Vagina (tissue), 2 donors: ENCODE results near the gene PTPRM. TPM values are rescaled to one million over a fixed set of nuclear protein-coding genes. Genes with fewer than 3 reads are reported as not detected.
A peak's percentile ranks its signal among the peaks of the same experiment; 100 is the strongest.

Source experiments
- DNase-seq, 2 donors: peaks; one replicate each; pipeline ENCODE4 v3.0.0-alpha.2; 2017; ENCODE audit errors: extremely low spot score in 2 of 2
- H3K27ac ChIP-seq: fragments of 200-600 bp; sonication (generic); one replicate; pipeline ENCODE4 v1.5.1; 2019
- H3K27me3 ChIP-seq: fragments of 200-600 bp; sonication (generic); one replicate; pipeline ENCODE4 v1.5.1; 2019
- H3K36me3 ChIP-seq, 2 donors: fragments of 200-600 bp; sonication (generic); one replicate each; pipeline ENCODE4 v1.5.1; 2017 to 2019
- H3K4me1 ChIP-seq: fragments of 200-600 bp; sonication (generic); one replicate; pipeline ENCODE4 v1.5.1; 2019
- H3K4me3 ChIP-seq, 2 donors: fragments of 200-600 bp; sonication (generic); 1 replicate in 1 of 2; 2 replicates in 1 of 2; pipeline ENCODE4 v1.5.1; 2016 to 2019
- H3K9me3 ChIP-seq: fragments of 200-600 bp; sonication (generic); one replicate; pipeline ENCODE4 v1.5.1; 2019
- CTCF ChIP-seq, 3 experiments: fragments of 450-650 bp in 2 of 3; fragments of 200-600 bp in 1 of 3; sonication (generic) in 1 of 3; IDR thresholded peaks; one replicate each; pipeline ENCODE4 v1.5.1; 2017 to 2019; ENCODE audit warnings: antibody characterized with exemption in 3 of 3, mild to moderate bottlenecking in 2 of 3, moderate library complexity in 2 of 3
- POLR2A ChIP-seq, 2 donors: fragments of 450-650 bp; IDR thresholded peaks; one replicate each; pipeline ENCODE4 v1.6.1; 2017; ENCODE audit warnings: antibody characterized with exemption in 2 of 2, mild to moderate bottlenecking in 2 of 2, moderate library complexity in 2 of 2
- POLR2AphosphoS5 ChIP-seq, 2 donors: sonication (generic); formaldehyde crosslinking; IDR thresholded peaks; one replicate each; pipeline ENCODE4 v1.9.0; 2017; ENCODE audit warnings: antibody characterized with exemption in 2 of 2, mild to moderate bottlenecking in 2 of 2, low read depth in 1 of 2; ENCODE audit not compliant: insufficient read depth in 1 of 2
- intact Hi-C: fragments of 100-400 bp; cut with DNase I; formaldehyde crosslinking; loops from one replicate; pipeline ENCODE4 v1.15.1; 2023
- total RNA-seq: library from RNA; depleted of rRNA; stranded (reverse); fragments of >200 nt; gene quantifications from one replicate; pipeline ENCODE4 v1.2.3, GENCODE V29; 2016

Gene PTPRM
- total RNA-seq, 1 donor from 2014 or later, result 60.2 TPM

- H3K27me3 ChIP-seq, result no peaks in the 10 kb centered on the region
- no peaks in the 10 kb centered on the region for H3K36me3 ChIP-seq
- DNase-seq, result no peak
- H3K27ac ChIP-seq, result no peak overlapping the region
- H3K4me3 ChIP-seq, result no peak overlapping the region
- H3K9me3 ChIP-seq, result no peaks in the 10 kb centered on the region
- TF ChIP-seq CTCF (IDR thresholded peaks at IDR 0.05) (no peak), POLR2AphosphoS5 (IDR thresholded peaks at IDR 0.05; ENCODE audit: insufficient read depth in 1 of 2, low read depth in 1 of 2) (no peak), POLR2A (IDR thresholded peaks at IDR 0.05) (no peak)
- peaks cover 10% of the 10 kb centered on the region for H3K4me1 ChIP-seq
- intact Hi-C loops, result no loop called here
These were observed 373.9 kb downstream of the PTPRM start for GRCh38 chr18:7940971-7941370.

GRCh38 chr18:7941533-7941932, 374.4 kb downstream of the PTPRM start:
- H3K27me3 ChIP-seq, result no peaks in the 10 kb centered on the region
- intact Hi-C loops, result no loop called here
- no peaks in the 10 kb centered on the region for H3K36me3 ChIP-seq
- no peak for DNase-seq
- H3K9me3 ChIP-seq, result no peaks in the 10 kb centered on the region
- TF ChIP-seq POLR2A (IDR thresholded peaks at IDR 0.05) (no peak), POLR2AphosphoS5 (IDR thresholded peaks at IDR 0.05; ENCODE audit: insufficient read depth in 1 of 2, low read depth in 1 of 2) (no peak), CTCF (IDR thresholded peaks at IDR 0.05) (no peak)
- no peak overlapping the region for H3K27ac ChIP-seq
- H3K4me1 ChIP-seq, result peaks cover 16% of the 10 kb centered on the region
- H3K4me3 ChIP-seq, result no peak overlapping the region

- Histone ChIP-seq H3K4me3 (no peak overlapping the region), H3K9me3 (no peaks in the 10 kb centered on the region), H3K27me3 (no peaks in the 10 kb centered on the region), H3K4me1 (peaks cover 19% of the 10 kb centered on the region), H3K27ac (no peak overlapping the region), H3K36me3 (no peaks in the 10 kb centered on the region)
- no peak for DNase-seq
- TF ChIP-seq CTCF (IDR thresholded peaks at IDR 0.05), result no peak
- peak in 1 of 2 donors; percentile 65 for TF ChIP-seq POLR2AphosphoS5 (IDR thresholded peaks at IDR 0.05; ENCODE audit: insufficient read depth in 1 of 2, low read depth in 1 of 2)
- TF ChIP-seq POLR2A (IDR thresholded peaks at IDR 0.05), result no peak
- intact Hi-C loops, result no loop called here
These were observed 378.8 kb downstream of the PTPRM start for GRCh38 chr18:7945882-7946281.

- intact Hi-C loops, result no loop called here
- no peak overlapping the region for H3K27ac ChIP-seq
- no peak for DNase-seq
- H3K9me3 ChIP-seq, result no peaks in the 10 kb centered on the region
- no peak overlapping the region for H3K4me3 ChIP-seq
- H3K36me3 ChIP-seq, result no peaks in the 10 kb centered on the region
- TF ChIP-seq POLR2A (IDR thresholded peaks at IDR 0.05) (no peak), CTCF (IDR thresholded peaks at IDR 0.05) (no peak), POLR2AphosphoS5 (IDR thresholded peaks at IDR 0.05; ENCODE audit: insufficient read depth in 1 of 2, low read depth in 1 of 2) (no peak)
- H3K4me1 ChIP-seq, result peaks cover 19% of the 10 kb centered on the region
- H3K27me3 ChIP-seq, result no peaks in the 10 kb centered on the region
These were observed 379.7 kb downstream of the PTPRM start for GRCh38 chr18:7946734-7947377.

- H3K4me3 ChIP-seq, result no peak overlapping the region
- peaks cover 0 to 3% of the 10 kb centered on the region in 2 donors for H3K36me3 ChIP-seq
- H3K27me3 ChIP-seq, result no peaks in the 10 kb centered on the region
- peaks cover 13% of the 10 kb centered on the region for H3K4me1 ChIP-seq
- H3K27ac ChIP-seq, result no peak overlapping the region
- intact Hi-C loops, result no loop called here
- no peaks in the 10 kb centered on the region for H3K9me3 ChIP-seq
- DNase-seq, result no peak
- TF ChIP-seq POLR2A (IDR thresholded peaks at IDR 0.05) (no peak), CTCF (IDR thresholded peaks at IDR 0.05) (no peak), POLR2AphosphoS5 (IDR thresholded peaks at IDR 0.05; ENCODE audit: insufficient read depth in 1 of 2, low read depth in 1 of 2) (no peak)
These were observed 383.4 kb downstream of the PTPRM start for GRCh38 chr18:7950380-7951136.
